WI38 (cell line): ENCODE results near the gene NMNAT1.
A peak's percentile ranks its signal among the peaks of the same experiment; 100 is the strongest.
"Not testable (repeated sequence)": the region's sequence is repeated elsewhere in the genome, so short reads cannot be mapped to it uniquely, and the experiment has no call there.

ENCODE experiments used
- H3K4me3 ChIP-seq: 2 replicates; pipeline ENCODE4 v1.5.1; 2011; ENCODE audit warnings: low read depth, mild to moderate bottlenecking, control low read depth, low read length
- TF ChIP-seq, protein P1 (sequence below): IDR thresholded peaks from 2 replicates; pipeline ENCODE4 v1.5.1; 2012; ENCODE audit warnings: low read depth, mild to moderate bottlenecking, control low read depth, low read length

The NMNAT1 gene

DNA sequence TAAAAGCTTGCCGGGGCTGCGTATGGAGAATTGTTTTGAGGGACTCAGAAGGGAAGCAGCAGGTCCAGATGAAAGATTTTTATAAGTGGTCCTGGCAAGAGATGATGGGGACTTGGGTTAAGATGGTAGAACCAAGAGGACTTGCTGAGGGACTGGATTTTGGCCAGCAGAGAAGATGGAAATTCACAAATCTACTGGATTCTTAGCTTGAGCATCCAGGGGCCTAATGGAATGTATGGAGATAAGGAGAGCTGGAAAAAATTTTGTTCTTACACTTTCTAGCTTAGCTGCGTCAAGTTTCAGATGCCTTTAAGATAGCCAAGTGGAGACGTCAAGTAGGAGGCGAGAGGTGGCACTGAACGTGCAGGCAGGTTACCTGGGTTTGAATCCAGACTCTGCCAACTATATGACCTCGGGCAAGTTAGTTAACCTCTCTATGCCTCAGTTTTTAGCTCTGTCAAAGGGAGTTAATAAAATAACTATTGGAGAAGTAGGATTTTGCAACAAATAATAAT is 50.3 kb downstream of the NMNAT1 start:
- no peak overlapping the region for H3K4me3 ChIP-seq
- TF ChIP-seq, protein P1, sequence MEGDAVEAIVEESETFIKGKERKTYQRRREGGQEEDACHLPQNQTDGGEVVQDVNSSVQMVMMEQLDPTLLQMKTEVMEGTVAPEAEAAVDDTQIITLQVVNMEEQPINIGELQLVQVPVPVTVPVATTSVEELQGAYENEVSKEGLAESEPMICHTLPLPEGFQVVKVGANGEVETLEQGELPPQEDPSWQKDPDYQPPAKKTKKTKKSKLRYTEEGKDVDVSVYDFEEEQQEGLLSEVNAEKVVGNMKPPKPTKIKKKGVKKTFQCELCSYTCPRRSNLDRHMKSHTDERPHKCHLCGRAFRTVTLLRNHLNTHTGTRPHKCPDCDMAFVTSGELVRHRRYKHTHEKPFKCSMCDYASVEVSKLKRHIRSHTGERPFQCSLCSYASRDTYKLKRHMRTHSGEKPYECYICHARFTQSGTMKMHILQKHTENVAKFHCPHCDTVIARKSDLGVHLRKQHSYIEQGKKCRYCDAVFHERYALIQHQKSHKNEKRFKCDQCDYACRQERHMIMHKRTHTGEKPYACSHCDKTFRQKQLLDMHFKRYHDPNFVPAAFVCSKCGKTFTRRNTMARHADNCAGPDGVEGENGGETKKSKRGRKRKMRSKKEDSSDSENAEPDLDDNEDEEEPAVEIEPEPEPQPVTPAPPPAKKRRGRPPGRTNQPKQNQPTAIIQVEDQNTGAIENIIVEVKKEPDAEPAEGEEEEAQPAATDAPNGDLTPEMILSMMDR, result no peak

DNA sequence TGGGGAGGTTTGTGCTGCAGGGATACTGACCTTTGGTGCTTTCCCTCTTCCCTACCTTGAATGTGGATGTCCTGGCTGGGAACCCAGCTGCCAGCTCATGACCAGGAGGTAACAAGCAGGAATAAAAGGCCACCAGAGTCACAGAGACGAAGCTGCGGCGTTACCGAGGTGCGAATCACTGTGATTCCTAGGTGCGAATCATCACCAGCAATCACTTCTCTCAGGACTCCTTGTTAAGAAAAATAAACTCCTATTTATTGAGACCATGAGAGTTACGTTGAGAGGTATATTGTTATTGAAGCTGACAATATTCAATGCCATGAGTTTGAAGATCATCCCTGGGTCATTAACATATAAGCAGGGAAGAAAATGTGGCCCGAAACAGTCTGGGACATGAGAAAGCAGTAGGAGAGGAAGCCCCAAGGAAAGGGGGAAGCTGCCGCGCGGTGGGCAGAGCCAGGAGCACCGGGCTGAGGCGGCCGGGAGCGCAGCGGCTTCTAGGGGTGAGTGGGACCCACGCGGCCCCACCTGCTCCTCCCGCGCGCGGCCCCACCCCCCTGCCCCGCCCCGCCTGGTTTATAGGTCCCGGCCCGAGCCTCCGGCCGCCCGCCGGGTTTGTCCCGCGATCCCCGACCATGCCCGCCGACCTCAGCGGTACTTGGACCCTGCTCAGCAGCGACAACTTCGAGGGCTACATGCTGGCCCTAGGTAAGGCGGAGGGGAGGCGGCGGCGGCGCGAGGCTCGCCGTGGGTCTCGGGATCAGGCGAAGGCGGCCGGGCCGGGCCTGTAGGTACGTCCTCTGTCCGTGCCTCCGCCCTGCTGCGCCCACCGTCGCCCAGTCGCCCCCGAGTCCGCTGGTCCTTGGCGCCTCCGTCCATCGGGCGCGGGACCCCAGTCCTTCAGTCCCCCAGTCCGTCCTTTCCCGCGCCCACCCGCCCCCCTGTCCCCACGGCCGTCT is 53.6 kb downstream of the NMNAT1 start, which contains the start of gene RBP7:
RBP7 (plus strand) TSS at position 605 of the 959 bp plus-strand sequence; CDS start at position 636, 31 bp downstream.
- TF ChIP-seq, protein P1, result no peak
- peak within 1 kb of the TSS; percentile 40 for H3K4me3 ChIP-seq

DNA sequence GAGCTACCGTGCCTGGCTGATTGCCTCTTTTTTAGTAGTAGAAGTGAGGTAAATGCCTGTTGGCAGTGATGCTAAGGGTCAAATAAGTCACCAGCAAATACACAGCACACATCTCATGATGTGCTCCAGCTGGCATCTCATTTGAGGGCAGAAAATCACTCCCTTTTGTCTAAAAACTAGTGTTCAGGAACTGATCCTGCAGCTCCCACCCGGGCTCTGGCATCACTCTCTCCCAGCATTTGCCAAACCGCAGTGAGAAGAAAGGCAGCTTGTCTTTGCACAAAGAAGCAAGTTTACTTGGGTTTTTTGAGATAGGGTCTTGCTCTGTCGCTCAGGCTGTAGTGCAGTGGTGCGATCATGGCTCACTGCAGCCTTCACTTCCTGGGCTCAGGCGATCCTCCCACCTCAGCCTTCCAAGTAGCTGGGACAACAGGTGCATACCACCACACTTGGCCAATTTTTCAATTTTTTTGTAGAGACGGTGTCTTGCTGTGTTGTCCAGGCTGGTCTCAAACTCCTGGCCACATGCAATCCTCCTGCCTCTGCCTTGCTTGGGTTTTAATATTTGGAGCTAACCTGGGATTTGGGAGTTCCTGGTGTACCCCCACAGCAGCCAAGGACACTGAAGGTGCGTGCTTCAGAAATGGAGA is 57.9 kb downstream of the NMNAT1 start:
- no peak overlapping the region for H3K4me3 ChIP-seq
- TF ChIP-seq, protein P1, result no peak

DNA sequence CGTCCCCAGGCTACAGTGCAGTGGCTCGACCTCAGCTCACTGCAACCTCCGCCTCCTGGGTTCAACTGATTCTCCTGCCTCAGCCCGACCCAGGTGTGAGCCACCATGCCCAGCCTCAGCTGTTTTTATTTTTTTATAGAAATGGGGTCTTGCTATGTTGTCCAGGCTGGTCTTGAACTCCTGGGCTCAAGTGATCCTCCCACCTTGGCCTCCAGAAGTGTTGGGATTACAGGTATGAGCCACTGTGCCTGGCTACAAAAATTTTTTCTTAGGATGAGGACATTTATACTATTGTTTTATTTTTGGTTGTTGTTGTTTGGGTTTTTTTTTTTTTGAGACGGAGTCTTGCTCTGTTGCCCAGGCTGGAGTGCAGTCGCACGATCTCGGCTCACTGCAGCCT is 62.0 kb downstream of the NMNAT1 start:
- not testable (repeated sequence) for H3K4me3 ChIP-seq

DNA sequence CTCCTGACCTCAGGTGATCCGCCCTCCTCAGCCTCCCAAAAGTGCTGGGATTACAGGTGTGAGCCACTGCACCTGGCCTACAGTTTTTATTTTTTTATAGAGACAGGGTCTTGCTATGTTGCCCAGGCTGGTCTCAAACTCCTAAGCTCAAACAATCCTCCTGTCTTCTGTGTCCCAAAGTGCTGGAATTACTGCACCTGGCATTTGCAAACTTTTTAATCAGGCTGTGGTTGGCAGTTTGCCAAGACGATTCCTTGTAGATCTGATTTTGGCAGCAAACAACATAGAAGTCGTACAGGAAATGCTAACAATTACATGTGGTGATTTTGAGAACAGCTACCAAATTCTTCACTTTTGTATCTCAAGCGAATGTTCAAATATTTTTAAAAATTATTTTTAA is 63.9 kb downstream of the NMNAT1 start:
- TF ChIP-seq, protein P1, result no peak
- no peak overlapping the region for H3K4me3 ChIP-seq

DNA sequence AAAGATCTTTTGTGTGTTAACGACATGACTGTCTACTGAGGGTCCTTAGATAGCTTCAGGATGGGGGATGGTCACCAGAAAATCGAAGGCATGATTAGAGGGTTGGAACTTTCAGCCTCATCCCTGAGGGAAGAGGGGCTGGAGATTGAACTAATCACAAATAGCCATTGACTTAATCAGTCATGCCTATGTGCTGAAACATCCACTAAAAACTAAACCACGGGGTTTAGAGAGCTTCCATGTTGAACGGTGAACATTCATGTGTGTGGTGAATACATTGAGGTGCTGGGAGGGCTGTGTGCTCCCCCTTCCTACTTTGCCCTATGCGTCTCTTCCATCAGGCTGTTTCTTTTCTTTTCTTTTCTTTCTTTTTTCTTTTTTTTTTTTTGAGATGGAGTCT is 70.7 kb downstream of the NMNAT1 start:
- TF ChIP-seq, protein P1, result no peak
- H3K4me3 ChIP-seq, result no peak overlapping the region

DNA sequence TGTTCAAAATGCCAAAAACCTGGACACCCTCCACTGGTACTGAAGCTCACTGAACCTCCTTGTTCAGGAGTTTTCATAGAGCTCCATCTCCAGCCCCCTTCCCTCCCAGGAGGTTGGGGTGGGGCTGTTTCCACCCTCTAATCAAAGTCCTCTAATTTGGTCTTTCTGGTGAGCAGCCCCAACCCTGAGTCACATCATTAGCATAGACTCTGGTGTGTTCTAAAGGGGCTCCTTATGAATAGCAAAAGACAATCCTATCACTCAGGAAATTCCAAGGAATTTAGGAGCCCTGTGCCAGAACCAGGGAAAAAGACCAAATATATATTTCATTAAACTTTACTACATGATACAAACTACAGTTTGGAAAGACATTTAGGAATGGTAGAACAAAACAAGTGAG is 76.3 kb downstream of the NMNAT1 start:
- TF ChIP-seq, protein P1, result no peak
- no peak overlapping the region for H3K4me3 ChIP-seq
